ENCODE data around the gene RAB41.
"Not testable (repeated sequence)": the region's sequence is repeated elsewhere in the genome, so short reads cannot be mapped to it uniquely, and the experiment has no call there.

The RAB41 gene

GRCh38 chrX:70254909-70255308 lies 27.1 kb upstream of the RAB41 start:
- Histone ChIP-seq H3K4me3 (ENCODE audit: low read length in 2 of 2) (no peak overlapping the region), H3K27ac (ENCODE audit: low read depth in 2 of 2, low read length in 2 of 2) (no peak overlapping the region), H3K9me3 (ENCODE audit: control insufficient read depth in 2 of 2, low read length in 2 of 2) (no peaks in the 10 kb centered on the region), H3K9ac (ENCODE audit: low read depth in 1 of 2, low read length in 2 of 2) (no peak overlapping the region), H3K4me1 (ENCODE audit: control insufficient read depth in 2 of 2, insufficient read depth in 2 of 2, low read length in 2 of 2) (no peaks in the 10 kb centered on the region), H3K27me3 (ENCODE audit: control insufficient read depth in 2 of 2, insufficient read depth in 2 of 2, low read length in 2 of 2) (peaks cover 0 to 5% of the 10 kb centered on the region in 2 donors), H3K36me3 (ENCODE audit: control insufficient read depth in 2 of 2, insufficient read depth in 2 of 2, low read length in 2 of 2) (no peaks in the 10 kb centered on the region)

- no peaks in the 10 kb centered on the region for H3K4me1 ChIP-seq (ENCODE audit: control insufficient read depth in 2 of 2, insufficient read depth in 2 of 2, low read length in 2 of 2)
- no peaks in the 10 kb centered on the region for H3K9me3 ChIP-seq (ENCODE audit: control insufficient read depth in 2 of 2, low read length in 2 of 2)
- peaks cover 0 to 5% of the 10 kb centered on the region in 2 donors for H3K27me3 ChIP-seq (ENCODE audit: control insufficient read depth in 2 of 2, insufficient read depth in 2 of 2, low read length in 2 of 2)
- H3K9ac ChIP-seq (ENCODE audit: low read depth in 1 of 2, low read length in 2 of 2): no peak overlapping the region
- H3K36me3 ChIP-seq (ENCODE audit: control insufficient read depth in 2 of 2, insufficient read depth in 2 of 2, low read length in 2 of 2): no peaks in the 10 kb centered on the region
- H3K4me3 ChIP-seq (ENCODE audit: low read length in 2 of 2): no peak overlapping the region
- no peak overlapping the region for H3K27ac ChIP-seq (ENCODE audit: low read depth in 2 of 2, low read length in 2 of 2)
These were observed 26.5 kb upstream of the RAB41 start for GRCh38 chrX:70255452-70255851.

- Histone ChIP-seq H3K27me3 (ENCODE audit: control insufficient read depth in 2 of 2, insufficient read depth in 2 of 2, low read length in 2 of 2) (no peaks in the 10 kb centered on the region), H3K9me3 (ENCODE audit: control insufficient read depth in 2 of 2, low read length in 2 of 2) (no peaks in the 10 kb centered on the region), H3K9ac (ENCODE audit: low read depth in 1 of 2, low read length in 2 of 2) (no peak overlapping the region), H3K4me3 (ENCODE audit: low read length in 2 of 2) (no peak overlapping the region), H3K36me3 (ENCODE audit: control insufficient read depth in 2 of 2, insufficient read depth in 2 of 2, low read length in 2 of 2) (no peaks in the 10 kb centered on the region), H3K27ac (ENCODE audit: low read depth in 2 of 2, low read length in 2 of 2) (no peak overlapping the region), H3K4me1 (ENCODE audit: control insufficient read depth in 2 of 2, insufficient read depth in 2 of 2, low read length in 2 of 2) (no peaks in the 10 kb centered on the region)
These were observed 24.3 kb upstream of the RAB41 start for GRCh38 chrX:70257423-70258288.

- H3K4me3 ChIP-seq (ENCODE audit: low read length in 2 of 2): no peak within 1 kb of the TSS
- no peak within 1 kb of the TSS for H3K9ac ChIP-seq (ENCODE audit: low read depth in 1 of 2, low read length in 2 of 2)
- no peaks in the 10 kb centered on the region for H3K4me1 ChIP-seq (ENCODE audit: control insufficient read depth in 2 of 2, insufficient read depth in 2 of 2, low read length in 2 of 2)
- H3K27me3 ChIP-seq (ENCODE audit: control insufficient read depth in 2 of 2, insufficient read depth in 2 of 2, low read length in 2 of 2): peaks cover 0 to 1% of the 10 kb centered on the region in 2 donors
- no peaks in the 10 kb centered on the region for H3K9me3 ChIP-seq (ENCODE audit: control insufficient read depth in 2 of 2, low read length in 2 of 2)
- no peak within 1 kb of the TSS for H3K27ac ChIP-seq (ENCODE audit: low read depth in 2 of 2, low read length in 2 of 2)
- no peaks in the 10 kb centered on the region for H3K36me3 ChIP-seq (ENCODE audit: control insufficient read depth in 2 of 2, insufficient read depth in 2 of 2, low read length in 2 of 2)
These were observed 21.9 kb upstream of the RAB41 start, which contains the start of gene P2RY4 for GRCh38 chrX:70260104-70260503. Gene P2RY4 (minus strand): TSS chrX:70260204. CDS start chrX:70259624, 580 bp downstream.

- Histone ChIP-seq H3K27ac (ENCODE audit: low read depth in 2 of 2, low read length in 2 of 2) (no peak overlapping the region), H3K27me3 (ENCODE audit: control insufficient read depth in 2 of 2, insufficient read depth in 2 of 2, low read length in 2 of 2) (peaks cover 0 to 4% of the 10 kb centered on the region in 2 donors), H3K9ac (ENCODE audit: low read depth in 1 of 2, low read length in 2 of 2) (no peak overlapping the region), H3K36me3 (ENCODE audit: control insufficient read depth in 2 of 2, insufficient read depth in 2 of 2, low read length in 2 of 2) (no peaks in the 10 kb centered on the region), H3K4me1 (ENCODE audit: control insufficient read depth in 2 of 2, insufficient read depth in 2 of 2, low read length in 2 of 2) (no peaks in the 10 kb centered on the region), H3K9me3 (ENCODE audit: control insufficient read depth in 2 of 2, low read length in 2 of 2) (no peaks in the 10 kb centered on the region), H3K4me3 (ENCODE audit: low read length in 2 of 2) (no peak overlapping the region)
These were observed 18.9 kb upstream of the RAB41 start for GRCh38 chrX:70262952-70263567.

- no peak overlapping the region for H3K9ac ChIP-seq (ENCODE audit: low read depth in 1 of 2, low read length in 2 of 2)
- H3K4me1 ChIP-seq (ENCODE audit: control insufficient read depth in 2 of 2, insufficient read depth in 2 of 2, low read length in 2 of 2): no peaks in the 10 kb centered on the region
- no peak overlapping the region for H3K4me3 ChIP-seq (ENCODE audit: low read length in 2 of 2)
- no peaks in the 10 kb centered on the region for H3K9me3 ChIP-seq (ENCODE audit: control insufficient read depth in 2 of 2, low read length in 2 of 2)
- peaks cover 0 to 4% of the 10 kb centered on the region in 2 donors for H3K27me3 ChIP-seq (ENCODE audit: control insufficient read depth in 2 of 2, insufficient read depth in 2 of 2, low read length in 2 of 2)
- no peaks in the 10 kb centered on the region for H3K36me3 ChIP-seq (ENCODE audit: control insufficient read depth in 2 of 2, insufficient read depth in 2 of 2, low read length in 2 of 2)
- H3K27ac ChIP-seq (ENCODE audit: low read depth in 2 of 2, low read length in 2 of 2): no peak overlapping the region
These were observed 17.2 kb upstream of the RAB41 start for GRCh38 chrX:70264784-70265183.

GRCh38 chrX:70268034-70268433 lies 13.9 kb upstream of the RAB41 start, which contains the start of gene ARR3:
Gene ARR3 (plus strand): TSS chrX:70268334. CDS start chrX:70269386, 1,052 bp downstream.
- no peak within 1 kb of the TSS for H3K9ac ChIP-seq (ENCODE audit: low read depth in 1 of 2, low read length in 2 of 2)
- H3K4me3 ChIP-seq (ENCODE audit: low read length in 2 of 2): no peak within 1 kb of the TSS
- H3K27me3 ChIP-seq (ENCODE audit: control insufficient read depth in 2 of 2, insufficient read depth in 2 of 2, low read length in 2 of 2): peaks cover 0 to 4% of the 10 kb centered on the region in 2 donors
- no peak within 1 kb of the TSS for H3K27ac ChIP-seq (ENCODE audit: low read depth in 2 of 2, low read length in 2 of 2)
- no peaks in the 10 kb centered on the region for H3K9me3 ChIP-seq (ENCODE audit: control insufficient read depth in 2 of 2, low read length in 2 of 2)
- no peaks in the 10 kb centered on the region for H3K36me3 ChIP-seq (ENCODE audit: control insufficient read depth in 2 of 2, insufficient read depth in 2 of 2, low read length in 2 of 2)
- no peaks in the 10 kb centered on the region for H3K4me1 ChIP-seq (ENCODE audit: control insufficient read depth in 2 of 2, insufficient read depth in 2 of 2, low read length in 2 of 2)

- not testable (repeated sequence) for H3K9me3 ChIP-seq (ENCODE audit: control insufficient read depth in 2 of 2, low read length in 2 of 2); H3K27ac ChIP-seq (ENCODE audit: low read depth in 2 of 2, low read length in 2 of 2); H3K4me3 ChIP-seq (ENCODE audit: low read length in 2 of 2); H3K36me3 ChIP-seq (ENCODE audit: control insufficient read depth in 2 of 2, insufficient read depth in 2 of 2, low read length in 2 of 2); H3K27me3 ChIP-seq (ENCODE audit: control insufficient read depth in 2 of 2, insufficient read depth in 2 of 2, low read length in 2 of 2); H3K4me1 ChIP-seq (ENCODE audit: control insufficient read depth in 2 of 2, insufficient read depth in 2 of 2, low read length in 2 of 2); H3K9ac ChIP-seq (ENCODE audit: low read depth in 1 of 2, low read length in 2 of 2)
These were observed 7.9 kb upstream of the RAB41 start for GRCh38 chrX:70274029-70274428.

GRCh38 chrX:70279081-70279480 lies 2.9 kb upstream of the RAB41 start:
- no peak overlapping the region for H3K4me3 ChIP-seq (ENCODE audit: low read length in 2 of 2)
- no peaks in the 10 kb centered on the region for H3K9me3 ChIP-seq (ENCODE audit: control insufficient read depth in 2 of 2, low read length in 2 of 2)
- H3K36me3 ChIP-seq (ENCODE audit: control insufficient read depth in 2 of 2, insufficient read depth in 2 of 2, low read length in 2 of 2): no peaks in the 10 kb centered on the region
- no peak overlapping the region for H3K9ac ChIP-seq (ENCODE audit: low read depth in 1 of 2, low read length in 2 of 2)
- H3K27ac ChIP-seq (ENCODE audit: low read depth in 2 of 2, low read length in 2 of 2): no peak overlapping the region
- H3K27me3 ChIP-seq (ENCODE audit: control insufficient read depth in 2 of 2, insufficient read depth in 2 of 2, low read length in 2 of 2): no peaks in the 10 kb centered on the region
- H3K4me1 ChIP-seq (ENCODE audit: control insufficient read depth in 2 of 2, insufficient read depth in 2 of 2, low read length in 2 of 2): no peaks in the 10 kb centered on the region

GRCh38 chrX:70280573-70280972 lies 1.4 kb upstream of the RAB41 start:
- H3K27me3 ChIP-seq (ENCODE audit: control insufficient read depth in 2 of 2, insufficient read depth in 2 of 2, low read length in 2 of 2): no peaks in the 10 kb centered on the region
- H3K9ac ChIP-seq (ENCODE audit: low read depth in 1 of 2, low read length in 2 of 2): no peak overlapping the region
- H3K9me3 ChIP-seq (ENCODE audit: control insufficient read depth in 2 of 2, low read length in 2 of 2): no peaks in the 10 kb centered on the region
- H3K4me1 ChIP-seq (ENCODE audit: control insufficient read depth in 2 of 2, insufficient read depth in 2 of 2, low read length in 2 of 2): no peaks in the 10 kb centered on the region
- H3K27ac ChIP-seq (ENCODE audit: low read depth in 2 of 2, low read length in 2 of 2): no peak overlapping the region
- H3K36me3 ChIP-seq (ENCODE audit: control insufficient read depth in 2 of 2, insufficient read depth in 2 of 2, low read length in 2 of 2): no peaks in the 10 kb centered on the region
- H3K4me3 ChIP-seq (ENCODE audit: low read length in 2 of 2): no peak overlapping the region
